ENCODE data around the gene CLDN15.

Gene CLDN15

GRCh38 chr7:101278461-101279292, 41.1 kb upstream of the CLDN15 start:
- no peaks in the 10 kb centered on the region for H3K36me3 ChIP-seq (ENCODE audit: low read depth)
- H3K27me3 ChIP-seq (ENCODE audit: insufficient read depth, poor library complexity, severe bottlenecking): no peaks in the 10 kb centered on the region
- H3K4me3 ChIP-seq (ENCODE audit: severe bottlenecking): no peak overlapping the region
- no peaks in the 10 kb centered on the region for H3K9me3 ChIP-seq (ENCODE audit: severe bottlenecking)
- TF ChIP-seq CTCF (IDR thresholded peaks at IDR 0.05; ENCODE audit: poor library complexity, severe bottlenecking): no peak
- ATAC-seq (ENCODE audit: low read depth) (no peak), DNase-seq (ENCODE audit: low spot score) (no peak)
- H3K4me1 ChIP-seq (ENCODE audit: insufficient read depth, poor library complexity, severe bottlenecking): no peaks in the 10 kb centered on the region
- no peak overlapping the region for H3K27ac ChIP-seq (ENCODE audit: poor library complexity, severe bottlenecking)

GRCh38 chr7:101277155-101277554, 39.6 kb upstream of the CLDN15 start:
- H3K4me1 ChIP-seq (ENCODE audit: insufficient read depth, poor library complexity, severe bottlenecking): no peaks in the 10 kb centered on the region
- no peaks in the 10 kb centered on the region for H3K9me3 ChIP-seq (ENCODE audit: severe bottlenecking)
- H3K27ac ChIP-seq (ENCODE audit: poor library complexity, severe bottlenecking): no peak overlapping the region
- no peak overlapping the region for H3K4me3 ChIP-seq (ENCODE audit: severe bottlenecking)
- H3K27me3 ChIP-seq (ENCODE audit: insufficient read depth, poor library complexity, severe bottlenecking): no peaks in the 10 kb centered on the region
- ATAC-seq (ENCODE audit: low read depth) (no peak), DNase-seq (ENCODE audit: low spot score) (no peak)
- H3K36me3 ChIP-seq (ENCODE audit: low read depth): no peaks in the 10 kb centered on the region
- TF ChIP-seq CTCF (IDR thresholded peaks at IDR 0.05; ENCODE audit: poor library complexity, severe bottlenecking): no peak

- TF ChIP-seq CTCF (IDR thresholded peaks at IDR 0.05; ENCODE audit: poor library complexity, severe bottlenecking): no peak
- H3K4me1 ChIP-seq (ENCODE audit: insufficient read depth, poor library complexity, severe bottlenecking): no peaks in the 10 kb centered on the region
- no peak for ATAC-seq (ENCODE audit: low read depth)
- H3K9me3 ChIP-seq (ENCODE audit: severe bottlenecking): no peaks in the 10 kb centered on the region
- no peak for DNase-seq (ENCODE audit: low spot score)
- no peak overlapping the region for H3K4me3 ChIP-seq (ENCODE audit: severe bottlenecking)
- H3K27me3 ChIP-seq (ENCODE audit: insufficient read depth, poor library complexity, severe bottlenecking): no peaks in the 10 kb centered on the region
- no peak overlapping the region for H3K27ac ChIP-seq (ENCODE audit: poor library complexity, severe bottlenecking)
- H3K36me3 ChIP-seq (ENCODE audit: low read depth): no peaks in the 10 kb centered on the region
Observed at GRCh38 chr7:101273206-101273605, 35.6 kb upstream of the CLDN15 start.

- H3K4me3 ChIP-seq (ENCODE audit: severe bottlenecking): no peak overlapping the region
Observed at GRCh38 chr7:101271021-101271420, 33.4 kb upstream of the CLDN15 start.

More at GRCh38 chr7:101271021-101271420, 33.4 kb upstream of the CLDN15 start:
- Histone ChIP-seq H3K36me3 (ENCODE audit: low read depth) (no peaks in the 10 kb centered on the region), H3K27me3 (ENCODE audit: insufficient read depth, poor library complexity, severe bottlenecking) (no peaks in the 10 kb centered on the region), H3K4me1 (ENCODE audit: insufficient read depth, poor library complexity, severe bottlenecking) (no peaks in the 10 kb centered on the region), H3K9me3 (ENCODE audit: severe bottlenecking) (no peaks in the 10 kb centered on the region), H3K27ac (ENCODE audit: poor library complexity, severe bottlenecking) (no peak overlapping the region)
- DNase-seq (ENCODE audit: low spot score): no peak
- ATAC-seq (ENCODE audit: low read depth): no peak
- TF ChIP-seq CTCF (IDR thresholded peaks at IDR 0.05; ENCODE audit: poor library complexity, severe bottlenecking): no peak
